LNCaP clone FGC (cell line): ENCODE measurements around the gene ATP2A2.
A peak's percentile ranks its signal among the peaks of the same experiment; 100 is the strongest.

Experiments
- DNase-seq: peaks from one replicate; pipeline ENCODE4 v3.0.0-alpha.2; 2011; ENCODE audit warnings: low read depth
- H3K4me3 ChIP-seq: 2 replicates; pipeline ENCODE4 v1.5.1; 2011; ENCODE audit warnings: mild to moderate bottlenecking, low read depth, low read length, control low read depth
- CTCF ChIP-seq: IDR thresholded peaks from 2 replicates; pipeline ENCODE4 v1.5.1; 2012; ENCODE audit warnings: mild to moderate bottlenecking; ENCODE audit not compliant: control insufficient read depth, insufficient read depth; ENCODE audit errors: extremely low read depth

The ATP2A2 gene

GRCh38 chr12:110270125-110270962, 10.7 kb upstream of the ATP2A2 start:
- no peak overlapping the region for H3K4me3 ChIP-seq
- DNase-seq, result peak; percentile 48
- TF ChIP-seq CTCF, result no peak

GRCh38 chr12:110271015-110271414, 10.0 kb upstream of the ATP2A2 start:
- no peak for TF ChIP-seq CTCF
- DNase-seq, result no peak
- H3K4me3 ChIP-seq, result no peak overlapping the region

- DNase-seq, result no peak
- no peak for TF ChIP-seq CTCF
These were observed 3.4 kb upstream of the ATP2A2 start for GRCh38 chr12:110277530-110278254.

GRCh38 chr12:110278255-110278536, 2.9 kb upstream of the ATP2A2 start:
- DNase-seq, result no peak
- no peak overlapping the region for H3K4me3 ChIP-seq
- no peak for TF ChIP-seq CTCF

More at GRCh38 chr12:110277530-110278254, 3.4 kb upstream of the ATP2A2 start:
- no peak overlapping the region for H3K4me3 ChIP-seq

- peak overlapping the region; percentile 55 for H3K4me3 ChIP-seq
- DNase-seq, result no peak
- no peak for TF ChIP-seq CTCF
These were observed 1.3 kb upstream of the ATP2A2 start for GRCh38 chr12:110279566-110280375.

GRCh38 chr12:110280392-110280778, 662 bp upstream of the ATP2A2 start:
- peak overlapping the region; percentile 55 for H3K4me3 ChIP-seq
- no peak for DNase-seq
- no peak for TF ChIP-seq CTCF
